Small intestine (tissue), 7 donors: ENCODE results near the gene TAF1C. TPM values are rescaled to one million over a fixed set of nuclear protein-coding genes. Genes with fewer than 3 reads are reported as not detected.

Experiments used
- DNase-seq, 2 donors: peaks; one replicate each; pipeline versions ENCODE4 v3.0.0 to v3.0.0-alpha.2; 2013
- FAIRE-seq: peaks from 2 replicates; lab custom pipeline; 2012; peaks lifted over from hg19 to GRCh38; lab: Jason Lieb, UNC
- H3K27ac ChIP-seq, 3 donors: one replicate each; pipeline ENCODE4 v1.5.1; 2013; ENCODE audit warnings: low read length in 2 of 3, mild to moderate bottlenecking in 2 of 3, control low read depth in 1 of 3, inconsistent platforms in 1 of 3, low read depth in 1 of 3, moderate library complexity in 1 of 3
- H3K27me3 ChIP-seq, 3 donors: one replicate each; pipeline ENCODE4 v1.6.1; 2013; ENCODE audit warnings: low read length in 3 of 3, inconsistent platforms in 1 of 3; ENCODE audit not compliant: control insufficient read depth in 3 of 3, insufficient read depth in 3 of 3
- H3K36me3 ChIP-seq, 3 donors: one replicate each; pipeline ENCODE4 v1.6.1; 2013; ENCODE audit warnings: low read length in 3 of 3, inconsistent platforms in 1 of 3, low read depth in 1 of 3, mild to moderate bottlenecking in 1 of 3, moderate library complexity in 1 of 3; ENCODE audit not compliant: control insufficient read depth in 3 of 3, insufficient read depth in 2 of 3
- H3K4me1 ChIP-seq, 3 donors: one replicate each; pipeline ENCODE4 v1.6.1; 2013; ENCODE audit warnings: low read length in 2 of 3, inconsistent platforms in 1 of 3, low read depth in 1 of 3, mild to moderate bottlenecking in 1 of 3, moderate library complexity in 1 of 3; ENCODE audit not compliant: control insufficient read depth in 3 of 3, insufficient read depth in 2 of 3
- H3K4me3 ChIP-seq, 3 donors: one replicate each; pipeline ENCODE4 v1.5.1; 2013; ENCODE audit warnings: low read length in 3 of 3, control low read depth in 1 of 3, inconsistent platforms in 1 of 3, low read depth in 1 of 3, mild to moderate bottlenecking in 1 of 3, moderate library complexity in 1 of 3
- H3K9me3 ChIP-seq, 2 donors: one replicate each; pipeline ENCODE4 v1.6.1; 2013; ENCODE audit warnings: low read depth in 1 of 2, low read length in 1 of 2; ENCODE audit not compliant: control insufficient read depth in 2 of 2, insufficient read depth in 1 of 2
- WGBS, 3 donors: extraction: QIAGEN DNeasy Blood & Tissue Kit; methylation state at CpG; one replicate each; pipeline ENCODE4 v1.1.7; 2013; 5-methylcytosine and 5-hydroxymethylcytosine counted together
- polyA plus RNA-seq, 4 donors: library from polyadenylated mRNA; stranded (reverse) in 3 of 4; unstranded in 1 of 4; fragments of 200-250 nt in 3 of 4; fragments of 120-200 nt in 1 of 4; gene quantifications; one replicate each; pipeline versions ENCODE4 v1.2.1 to v1.2.3, GENCODE V29; 2013
- donor health status: healthy with polysubstance abuse.
- donor health status: control.
- donor health status: control.
- donor health status: Bipolar disorder and iron deficiency.
- donor health status: healthy.

Gene TAF1C
- polyA plus RNA-seq, 4 donors: 33.4 to 61.3 (median 39.9) TPM

GRCh38 chr16:84155226-84155625 lies 31.6 kb downstream of the TAF1C start:
- Histone ChIP-seq H3K36me3 (no peaks in the 10 kb centered on the region), H3K9me3 (peaks cover 0 to 3% of the 10 kb centered on the region in 2 donors)
- 89 to 95% (median 93%) methylated on average over 4 of the region's 4 CpGs for WGBS, 3 donors

GRCh38 chr16:84153660-84154214 lies 33.1 kb downstream of the TAF1C start:
- peaks cover 0 to 3% (median 0%) of the 10 kb centered on the region in 3 donors for H3K27me3 ChIP-seq
- no peak overlapping the region for H3K4me3 ChIP-seq
- H3K27ac ChIP-seq: no peak overlapping the region
- DNase-seq (no peak), FAIRE-seq (no peak)
- 56 to 66% (median 60%) methylated on average over 8 of the region's 8 CpGs for WGBS, 3 donors
- H3K9me3 ChIP-seq: peaks cover 0 to 3% of the 10 kb centered on the region in 2 donors
- H3K4me1 ChIP-seq: no peaks in the 10 kb centered on the region
- no peaks in the 10 kb centered on the region for H3K36me3 ChIP-seq

More at GRCh38 chr16:84155226-84155625, 31.6 kb downstream of the TAF1C start:
- Histone ChIP-seq H3K4me1 (no peaks in the 10 kb centered on the region), H3K4me3 (no peak overlapping the region), H3K27ac (no peak overlapping the region), H3K27me3 (peaks cover 0 to 3% (median 0%) of the 10 kb centered on the region in 3 donors)
- FAIRE-seq: no peak
- DNase-seq: no peak

GRCh38 chr16:84150926-84151325 lies 35.9 kb downstream of the TAF1C start:
- Histone ChIP-seq H3K27me3 (no peaks in the 10 kb centered on the region), H3K9me3 (no peaks in the 10 kb centered on the region), H3K4me1 (no peaks in the 10 kb centered on the region), H3K36me3 (no peaks in the 10 kb centered on the region), H3K27ac (no peak overlapping the region), H3K4me3 (no peak overlapping the region)
- WGBS, 3 donors: 79 to 81% (median 79%) methylated on average over 3 of the region's 3 CpGs
- no peak for DNase-seq
- FAIRE-seq: no peak

- FAIRE-seq: no peak
- H3K27ac ChIP-seq: peak within 1 kb of the TSS in 2 of 3 donors; percentile 36 to 39
- H3K4me3 ChIP-seq: peak within 1 kb of the TSS; percentile 68 to 88 (median 87)
- DNase-seq: peak; percentile 88 to 96
- H3K27me3 ChIP-seq: no peaks in the 10 kb centered on the region
- H3K36me3 ChIP-seq: no peaks in the 10 kb centered on the region
- 0 to 1% (median 1%) methylated on average over 51 to 89 of the region's 89 CpGs for WGBS, 3 donors
- peaks cover 0 to 4% (median 0%) of the 10 kb centered on the region in 3 donors for H3K4me1 ChIP-seq
- no peaks in the 10 kb centered on the region for H3K9me3 ChIP-seq
Measured at GRCh38 chr16:84144859-84145639, 41.8 kb downstream of the TAF1C start, which contains the start of the genes DNAAF1 and HSDL1. TSS of gene DNAAF1 (plus strand) at chr16:84145308. CDS start at chr16:84145441, 133 bp downstream. TSS of gene HSDL1 (minus strand) at chr16:84145177. CDS start at chr16:84131321, 13,856 bp downstream.

- Histone ChIP-seq H3K27me3 (no peaks in the 10 kb centered on the region), H3K27ac (peak overlapping the region in 2 of 3 donors; percentile 36 to 39), H3K4me1 (peaks cover 0 to 4% (median 0%) of the 10 kb centered on the region in 3 donors), H3K9me3 (no peaks in the 10 kb centered on the region), H3K4me3 (peak overlapping the region; percentile 68 to 88 (median 87)), H3K36me3 (no peaks in the 10 kb centered on the region)
- 1% methylated on average over 25 to 39 of the region's 39 CpGs for WGBS, 3 donors
- FAIRE-seq (no peak), DNase-seq (peak; percentile 39 to 59)
Measured at GRCh38 chr16:84144209-84144858, 42.5 kb downstream of the TAF1C start.

GRCh38 chr16:84143784-84144199 lies 43.1 kb downstream of the TAF1C start:
- Histone ChIP-seq H3K9me3 (no peaks in the 10 kb centered on the region), H3K27ac (no peak overlapping the region), H3K4me1 (peaks cover 0 to 8% (median 0%) of the 10 kb centered on the region in 3 donors), H3K27me3 (no peaks in the 10 kb centered on the region), H3K36me3 (no peaks in the 10 kb centered on the region), H3K4me3 (peak overlapping the region; percentile 68 to 88 (median 87))
- 10 to 36% (median 13%) methylated on average over 10 to 13 of the region's 13 CpGs for WGBS, 3 donors
- peak in 1 of 2 donors; percentile 29 for DNase-seq
- FAIRE-seq: no peak

- H3K9me3 ChIP-seq: no peaks in the 10 kb centered on the region
- H3K27ac ChIP-seq: no peak overlapping the region
- WGBS, 3 donors: 94 to 100% (median 97%) methylated on average over 1 of the region's 1 CpG
- FAIRE-seq (no peak), DNase-seq (no peak)
- H3K4me3 ChIP-seq: no peak overlapping the region
- H3K27me3 ChIP-seq: no peaks in the 10 kb centered on the region
- H3K4me1 ChIP-seq: peaks cover 0 to 12% (median 0%) of the 10 kb centered on the region in 3 donors
- no peaks in the 10 kb centered on the region for H3K36me3 ChIP-seq
Measured at GRCh38 chr16:84143081-84143480, 43.8 kb downstream of the TAF1C start.

GRCh38 chr16:84141143-84141670 lies 45.6 kb downstream of the TAF1C start:
- 80 to 85% (median 80%) methylated on average over 13 of the region's 13 CpGs for WGBS, 3 donors
- no peak for FAIRE-seq

More at GRCh38 chr16:84141143-84141670, 45.6 kb downstream of the TAF1C start:
- Histone ChIP-seq H3K4me3 (no peak overlapping the region), H3K36me3 (peaks cover 0 to 4% (median 0%) of the 10 kb centered on the region in 3 donors), H3K27me3 (no peaks in the 10 kb centered on the region), H3K27ac (no peak overlapping the region), H3K9me3 (no peaks in the 10 kb centered on the region), H3K4me1 (peaks cover 0 to 12% (median 0%) of the 10 kb centered on the region in 3 donors)
- no peak for DNase-seq
